MCF 10A (cell line): ENCODE data around the gene NTPCR. TPM values are rescaled to one million over a fixed set of nuclear protein-coding genes. Genes with fewer than 3 reads are reported as not detected.

Experiments used
- BruUV-seq: library from RNA; stranded (reverse); fragments of 400-500 nt; replicated peaks from 2 replicates; lab custom pipeline; 2021; lab: Mats Ljungman, UMichigan
- CTCF ChIA-PET: fragments of 300-600 bp; sonication (Branson Sonifier 250); formaldehyde crosslinking; extraction: SDS; loops from one replicate; lab custom pipeline; 2021; ENCODE audit warnings: antibody characterized with exemption, inconsistent platforms; lab: Yijun Ruan, JAX
- POLR2A ChIA-PET: fragments of 300-600, 350-650 bp; sonication (Branson Sonifier 250); formaldehyde crosslinking; extraction: SDS; loops from one replicate; lab custom pipeline; 2020; ENCODE audit warnings: antibody characterized with exemption, inconsistent platforms; lab: Yijun Ruan, JAX
- DNase-seq: peaks from one replicate; pipeline ENCODE4 v3.0.0-alpha.2; 2018; ENCODE audit not compliant: unreplicated experiment
- H3K27ac Mint-ChIP-seq: one replicate; pipeline ENCODE4 v1.8.0; 2022; ENCODE audit warnings: mild to moderate bottlenecking, low read depth, mixed read lengths; ENCODE audit not compliant: unreplicated experiment
- H3K27me3 Mint-ChIP-seq: one replicate; pipeline ENCODE4 v1.8.0; 2022; ENCODE audit warnings: mixed read lengths; ENCODE audit not compliant: insufficient read depth, unreplicated experiment
- H3K36me3 Mint-ChIP-seq: one replicate; pipeline ENCODE4 v1.8.0; 2022; ENCODE audit warnings: mild to moderate bottlenecking, moderate library complexity, mixed read lengths; ENCODE audit not compliant: insufficient read depth, unreplicated experiment
- H3K4me1 Mint-ChIP-seq: one replicate; pipeline ENCODE4 v1.8.0; 2022; ENCODE audit warnings: mixed read lengths; ENCODE audit not compliant: insufficient read depth, unreplicated experiment
- H3K4me3 Mint-ChIP-seq: one replicate; pipeline ENCODE4 v1.8.0; 2022; ENCODE audit warnings: mild to moderate bottlenecking, moderate library complexity, mixed read lengths; ENCODE audit not compliant: unreplicated experiment
- H3K9me3 Mint-ChIP-seq: one replicate; pipeline ENCODE4 v1.8.0; 2022; ENCODE audit warnings: mixed read lengths; ENCODE audit not compliant: unreplicated experiment
- CTCF ChIP-seq: fragments of 200-600 bp; IDR thresholded peaks from one replicate; pipeline ENCODE4 v1.8.0; 2022; ENCODE audit warnings: antibody characterized with exemption, mild to moderate bottlenecking; ENCODE audit not compliant: unreplicated experiment
- intact Hi-C: fragments of 100-400 bp; cut with micrococcal nuclease; formaldehyde crosslinking; loops from 2 replicates; pipeline ENCODE4 v1.14.1; 2022
- total RNA-seq: library from RNA; stranded (reverse); gene quantifications from 2 replicates; pipeline ENCODE4 v1.2.3, GENCODE V29; 2022

NTPCR gene
- total RNA-seq, 1 experiment from 2014 or later, result 129 TPM

- no peak for DNase-seq
- BruUV-seq, result no TSS peak
- intact Hi-C loops, result no loop called here
- CTCF ChIA-PET, result interaction anchor here (0.5 to 0.7 kb wide), 4 partner anchors 21 to 122 kb away, joined by 3 to 4 read pairs (median 3); no protein-coding TSS in a partner anchor
- Mint-ChIP-seq H3K27me3 (no peaks in the 10 kb centered on the region), H3K9me3 (no peaks in the 10 kb centered on the region), H3K4me3 (no peak overlapping the region), H3K36me3 (no peaks in the 10 kb centered on the region), H3K27ac (no peak overlapping the region), H3K4me1 (no peaks in the 10 kb centered on the region)
- POLR2A ChIA-PET, result interaction anchor here (0.7 kb wide), 1 partner anchor 321 kb away, joined by 5 read pairs; no protein-coding TSS in a partner anchor
- no peak for TF ChIP-seq CTCF
Measured at GRCh38 chr1:232906441-232906840, 44.0 kb upstream of the NTPCR start.

- Mint-ChIP-seq H3K4me3 (no peak overlapping the region), H3K27me3 (no peaks in the 10 kb centered on the region), H3K4me1 (no peaks in the 10 kb centered on the region), H3K27ac (no peak overlapping the region), H3K36me3 (no peaks in the 10 kb centered on the region), H3K9me3 (no peaks in the 10 kb centered on the region)
- POLR2A ChIA-PET, result no interaction called here
- no peak for TF ChIP-seq CTCF
- intact Hi-C loops, result no loop called here
- no TSS peak for BruUV-seq
- CTCF ChIA-PET, result interaction anchor here (0.6 to 1.1 kb wide), 3 partner anchors 21 to 241 kb away, joined by 3 to 4 read pairs (median 3); no protein-coding TSS in a partner anchor
- no peak for DNase-seq
Measured at GRCh38 chr1:232908831-232909230, 41.6 kb upstream of the NTPCR start.

- no peaks in the 10 kb centered on the region for H3K9me3 Mint-ChIP-seq
- H3K27ac Mint-ChIP-seq, result no peak overlapping the region
- H3K4me1 Mint-ChIP-seq, result peaks cover 4% of the 10 kb centered on the region
- H3K27me3 Mint-ChIP-seq, result no peaks in the 10 kb centered on the region
- POLR2A ChIA-PET, result interaction anchor here (0.6 kb wide), 1 partner anchor 8 kb away, joined by 3 read pairs; no protein-coding TSS in a partner anchor
- BruUV-seq, result no TSS peak
- no peak for TF ChIP-seq CTCF
- intact Hi-C loops, result no loop called here
- DNase-seq, result no peak
- H3K36me3 Mint-ChIP-seq, result no peaks in the 10 kb centered on the region
- CTCF ChIA-PET, result interaction anchor here (1.1 kb wide), 1 partner anchor 22 kb away, joined by 3 read pairs; no protein-coding TSS in a partner anchor
- no peak overlapping the region for H3K4me3 Mint-ChIP-seq
Measured at GRCh38 chr1:232909752-232910151, 40.7 kb upstream of the NTPCR start.

GRCh38 chr1:232911027-232911599 lies 39.3 kb upstream of the NTPCR start:
- H3K4me3 Mint-ChIP-seq, result no peak overlapping the region
- ChIA-PET CTCF (interaction anchor here (0.6 to 1.4 kb wide), 6 partner anchors 12 to 260 kb away, joined by 3 to 4 read pairs (median 3); no protein-coding TSS in a partner anchor), POLR2A (interaction anchor here (0.7 kb wide), 1 partner anchor 51 kb away, joined by 4 read pairs; no protein-coding TSS in a partner anchor)
- H3K27me3 Mint-ChIP-seq, result no peaks in the 10 kb centered on the region
- no peaks in the 10 kb centered on the region for H3K9me3 Mint-ChIP-seq
- intact Hi-C loops, result no loop called here
- no peak for DNase-seq
- no TSS peak for BruUV-seq
- H3K36me3 Mint-ChIP-seq, result no peaks in the 10 kb centered on the region
- H3K4me1 Mint-ChIP-seq, result peaks cover 4% of the 10 kb centered on the region
- no peak overlapping the region for H3K27ac Mint-ChIP-seq
- no peak for TF ChIP-seq CTCF
